ENCODE measurements around the gene ZNF800.
A peak's percentile ranks its signal among the peaks of the same experiment; 100 is the strongest.

The ZNF800 gene

DNA sequence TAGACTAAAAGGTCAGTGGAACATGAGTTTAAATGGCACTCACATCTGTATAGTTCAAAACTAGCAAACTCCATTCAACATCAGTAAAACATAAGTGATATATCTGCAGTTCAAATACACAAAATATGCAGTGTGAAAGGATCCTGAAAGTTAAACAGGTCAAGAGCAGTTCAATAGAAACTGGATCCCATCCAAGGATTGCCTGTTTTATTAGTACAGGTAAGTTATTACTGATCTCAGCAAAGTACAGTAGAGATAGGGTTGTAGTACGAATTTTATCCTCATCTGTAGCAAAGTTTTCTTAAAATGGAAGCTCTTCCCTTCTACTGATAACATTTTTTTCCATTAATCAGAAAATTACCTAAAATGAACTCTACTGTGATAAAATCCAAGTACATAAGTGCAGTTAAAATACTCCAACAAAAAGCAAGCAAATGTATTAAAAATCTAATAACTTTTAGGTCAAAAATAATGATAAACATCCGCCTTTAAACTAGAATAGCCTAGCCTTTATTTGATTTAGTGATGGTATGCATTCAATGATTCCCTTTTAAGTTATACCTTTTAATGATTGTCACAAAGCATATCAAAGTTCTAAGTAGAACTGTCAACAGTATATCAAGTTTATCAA is 2.2 kb downstream of the ZNF800 start:
- DNase-seq (ENCODE audit: low read depth), result no peak

DNA sequence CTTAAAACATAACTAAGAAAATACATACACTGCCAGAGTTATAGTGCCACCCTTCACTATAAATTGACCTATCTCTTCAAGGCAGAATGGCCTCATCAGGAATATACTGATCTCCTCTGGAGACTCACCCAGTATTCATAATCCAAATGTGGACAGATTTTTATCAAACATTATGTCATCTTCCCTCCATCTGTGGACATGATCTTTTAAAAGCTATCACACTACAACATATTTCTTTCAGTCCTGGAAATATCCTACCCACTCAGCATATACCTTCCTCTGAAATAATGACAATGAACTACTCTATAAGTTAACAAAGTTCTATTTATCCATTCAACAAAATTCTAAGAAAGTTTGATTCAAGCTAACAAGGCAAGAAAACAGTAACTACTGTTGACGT is 3.2 kb downstream of the ZNF800 start:
- no peak for DNase-seq (ENCODE audit: low read depth)

DNA sequence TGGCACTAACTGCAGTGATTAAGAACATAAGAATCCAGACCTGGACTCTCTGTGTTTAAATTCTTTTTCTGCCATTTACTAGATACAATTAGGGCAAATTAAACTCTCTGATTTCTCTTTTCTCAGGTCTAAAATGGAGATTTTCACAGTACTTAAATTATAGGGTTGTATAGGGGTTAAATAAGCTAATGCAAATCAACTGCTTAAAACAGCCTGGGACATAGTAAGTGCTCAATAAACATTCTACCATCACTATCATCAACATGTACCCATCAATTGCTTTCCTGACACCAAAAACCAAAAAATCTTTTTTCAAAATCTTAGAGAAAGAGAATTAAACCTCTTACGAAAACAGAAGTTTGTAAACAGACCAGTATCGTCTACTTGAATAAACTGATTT is 4.5 kb downstream of the ZNF800 start:
- DNase-seq (ENCODE audit: low read depth), result no peak

DNA sequence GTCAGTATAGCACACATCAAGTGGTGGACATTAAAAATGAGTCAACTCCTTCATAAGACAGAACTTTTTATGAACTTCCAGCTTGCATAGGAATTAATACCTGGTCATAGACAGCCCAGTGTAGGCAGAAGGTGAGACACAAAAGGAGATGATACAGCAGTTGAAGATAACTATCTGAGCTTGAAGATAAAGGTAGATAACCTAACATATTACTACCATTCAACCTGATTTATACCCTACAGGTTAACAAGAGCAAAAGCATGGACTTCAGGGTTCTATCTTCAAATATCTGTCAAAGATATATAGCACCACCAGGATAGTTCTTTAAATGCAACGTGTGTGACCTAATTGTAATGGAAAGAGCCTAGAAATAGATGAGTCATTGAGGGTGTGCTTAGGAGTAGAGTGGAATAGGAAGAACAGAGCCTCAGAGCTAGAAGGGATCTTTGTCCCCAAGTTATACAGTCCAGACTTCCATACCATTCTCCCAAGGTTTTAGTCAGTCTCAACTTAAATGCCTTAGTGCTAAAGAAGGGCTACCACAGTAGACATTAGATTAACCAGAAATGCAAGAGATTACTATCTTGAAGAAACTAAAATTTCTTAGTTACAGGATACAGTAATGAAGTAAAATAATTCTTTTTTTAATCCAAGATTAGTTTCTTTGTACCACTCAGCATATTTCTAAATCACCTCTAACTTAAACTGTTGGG is 9.2 kb downstream of the ZNF800 start:
- no peak for DNase-seq (ENCODE audit: low read depth)

DNA sequence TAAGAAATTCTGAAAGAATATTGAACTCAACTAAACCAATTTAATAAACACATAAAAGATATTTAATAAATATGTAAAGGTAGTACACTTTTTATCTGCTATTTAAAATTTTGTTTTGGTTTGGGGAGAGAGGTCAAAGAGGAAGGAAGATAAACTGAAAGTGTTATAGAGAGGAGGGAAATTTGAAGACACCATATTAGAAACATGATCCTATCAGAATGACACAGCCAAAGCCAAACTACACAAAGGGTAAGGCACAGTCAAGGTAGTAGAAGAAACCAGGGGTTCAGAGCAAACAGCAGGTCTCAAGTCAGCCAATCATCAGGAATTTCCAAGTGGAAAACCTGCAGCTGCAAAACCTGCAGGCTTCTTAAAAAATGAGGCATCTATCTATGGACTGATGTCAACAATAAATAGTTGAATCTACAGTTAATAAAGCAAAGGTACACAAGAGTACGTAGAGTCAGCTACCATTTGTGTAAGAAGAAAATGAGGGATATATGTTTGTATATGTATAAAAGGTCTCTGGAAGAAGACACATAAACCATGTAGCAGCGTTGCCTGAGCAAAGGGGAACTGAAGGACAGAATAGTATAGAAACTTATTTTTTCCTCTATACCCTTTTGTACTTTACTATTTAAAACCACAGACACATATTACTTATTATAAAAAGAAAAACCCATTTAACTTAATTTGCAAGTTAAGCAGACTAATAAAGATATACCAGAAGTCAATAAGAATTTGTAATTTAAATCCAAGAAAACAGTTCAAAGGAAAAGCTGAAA is 10.0 kb downstream of the ZNF800 start:
- DNase-seq (ENCODE audit: low read depth), result no peak

DNA sequence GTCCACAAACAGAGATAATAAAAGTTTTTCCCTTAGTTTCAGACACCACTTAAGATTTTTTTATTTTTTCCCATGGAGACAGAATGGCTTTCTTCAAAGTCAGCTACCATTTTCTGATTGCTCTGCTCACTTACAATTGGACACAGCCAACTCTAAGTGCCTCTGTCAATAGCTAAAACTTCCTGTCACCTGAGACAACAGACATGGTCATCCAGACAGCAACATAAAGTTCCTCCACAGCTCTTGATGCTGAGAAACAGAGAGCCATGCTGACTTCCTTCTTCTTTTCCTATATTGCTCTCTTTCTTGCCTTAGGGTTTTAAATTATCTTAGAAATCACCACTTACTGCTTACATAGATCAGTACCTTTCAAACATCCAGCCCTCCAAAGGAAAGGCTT is 12.0 kb downstream of the ZNF800 start:
- no peak for DNase-seq (ENCODE audit: low read depth)

DNA sequence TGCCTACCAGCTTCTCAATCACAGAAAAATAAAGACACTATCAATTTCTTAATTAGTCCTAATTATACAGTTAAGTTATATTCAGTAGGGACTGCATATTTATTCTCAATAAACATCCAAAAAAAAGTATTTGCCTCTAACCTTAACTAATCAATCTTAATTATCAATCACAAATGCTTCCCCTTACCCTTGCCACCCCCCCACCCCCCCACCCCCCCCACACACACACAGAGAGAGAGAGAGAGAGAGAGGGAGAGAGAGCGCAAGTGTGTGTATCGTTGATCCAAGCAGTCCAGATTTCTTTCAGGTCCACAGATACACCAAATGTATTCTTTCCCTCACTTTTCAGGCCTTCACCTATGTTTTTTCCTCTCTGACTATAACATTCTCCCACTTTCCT is 12.9 kb downstream of the ZNF800 start:
- no peak for DNase-seq (ENCODE audit: low read depth)

DNA sequence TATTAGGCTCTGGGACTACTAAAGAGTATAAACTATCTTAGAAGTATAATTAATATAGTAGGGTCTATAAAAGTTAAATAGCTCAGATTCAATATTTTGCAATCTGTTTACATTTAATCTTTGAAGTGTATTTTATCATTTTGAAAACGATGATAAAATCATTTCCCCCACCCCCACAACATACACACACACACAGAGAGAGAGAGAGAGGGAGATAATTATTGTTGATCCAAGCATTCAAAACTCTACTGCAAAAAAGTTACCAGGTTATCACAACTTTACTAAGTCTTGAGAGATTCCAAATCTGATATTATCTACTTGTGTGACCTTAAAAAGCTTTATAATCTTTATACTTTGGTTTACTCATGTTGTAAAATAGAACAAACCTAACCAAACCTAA is 14.0 kb downstream of the ZNF800 start:
- no peak for DNase-seq (ENCODE audit: low read depth)

DNA sequence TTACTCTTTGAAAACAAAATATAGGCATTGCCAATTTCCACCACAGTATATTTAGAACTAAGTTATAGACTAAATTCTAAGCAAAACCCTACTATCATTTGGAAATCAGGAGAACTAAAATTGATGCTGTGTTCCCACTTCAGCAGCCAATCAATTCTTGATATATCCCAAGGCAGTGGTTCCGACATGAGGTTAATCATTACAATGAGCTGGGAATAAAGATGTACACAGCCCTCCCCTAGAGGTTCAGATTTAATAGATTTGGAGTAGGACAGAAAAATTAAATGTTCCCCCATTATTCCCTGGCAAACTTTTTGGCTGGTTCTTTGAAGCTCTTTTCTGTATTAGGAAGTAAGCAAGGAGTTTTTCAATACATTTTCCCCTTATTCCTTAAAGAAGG is 15.1 kb downstream of the ZNF800 start:
- DNase-seq (ENCODE audit: low read depth), result no peak

DNA sequence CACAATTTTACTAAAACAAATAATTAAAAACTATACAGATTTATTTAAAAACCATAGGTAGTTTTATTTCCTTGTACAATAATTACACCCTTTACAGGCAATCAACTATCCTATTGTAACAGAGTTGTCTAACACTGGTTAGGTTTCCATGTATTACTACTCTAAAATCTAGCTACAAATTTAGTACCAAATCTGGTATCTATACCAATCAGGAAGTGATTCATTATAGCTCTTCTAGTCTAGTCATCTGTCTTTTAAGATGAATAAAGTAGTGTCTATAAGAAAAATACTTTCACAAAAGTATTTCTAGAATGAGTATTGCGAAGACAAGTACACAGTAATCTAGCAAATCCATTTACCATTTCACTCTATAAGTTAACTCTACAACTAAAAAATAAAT is 16.9 kb downstream of the ZNF800 start:
- DNase-seq (ENCODE audit: low read depth), result no peak

DNA sequence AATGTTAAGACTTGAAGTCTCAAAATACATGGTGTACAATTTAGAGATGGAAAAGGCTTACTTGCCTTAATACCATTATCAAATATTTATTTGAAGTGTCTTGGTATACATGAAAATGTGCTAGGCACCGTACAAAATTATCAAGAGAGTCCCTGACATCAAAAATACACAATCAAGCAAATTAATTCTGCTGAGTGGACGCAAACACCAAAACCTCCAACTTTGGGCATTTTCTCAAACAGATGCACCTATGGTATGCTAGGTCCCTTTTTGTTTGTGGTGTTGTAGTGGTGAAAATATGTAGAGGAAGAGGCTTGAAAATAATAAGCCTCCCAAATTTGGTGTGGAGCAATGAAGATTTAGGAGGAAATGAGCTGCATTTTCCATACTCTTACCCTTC is 24.8 kb downstream of the ZNF800 start:
- no peak for DNase-seq (ENCODE audit: low read depth)

DNA sequence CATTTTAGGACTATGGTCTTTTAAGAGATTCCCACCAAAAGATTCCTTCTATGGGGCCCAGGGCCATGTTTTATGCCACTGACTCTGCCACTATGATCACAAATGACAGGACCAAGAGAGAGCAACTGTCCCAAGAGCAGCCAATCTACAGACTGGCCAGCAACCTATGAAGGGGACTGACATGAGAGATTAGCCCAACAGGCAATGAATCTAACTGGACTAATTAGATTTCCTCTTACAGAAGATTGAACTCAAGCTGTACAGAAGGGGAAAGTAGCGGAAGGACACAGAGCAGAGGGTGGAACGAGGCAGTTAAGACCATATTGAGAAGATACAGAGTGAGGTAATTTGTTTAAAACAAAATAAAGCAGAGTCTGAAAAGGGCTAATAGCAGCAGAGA is 25.8 kb downstream of the ZNF800 start:
- DNase-seq (ENCODE audit: low read depth), result no peak

DNA sequence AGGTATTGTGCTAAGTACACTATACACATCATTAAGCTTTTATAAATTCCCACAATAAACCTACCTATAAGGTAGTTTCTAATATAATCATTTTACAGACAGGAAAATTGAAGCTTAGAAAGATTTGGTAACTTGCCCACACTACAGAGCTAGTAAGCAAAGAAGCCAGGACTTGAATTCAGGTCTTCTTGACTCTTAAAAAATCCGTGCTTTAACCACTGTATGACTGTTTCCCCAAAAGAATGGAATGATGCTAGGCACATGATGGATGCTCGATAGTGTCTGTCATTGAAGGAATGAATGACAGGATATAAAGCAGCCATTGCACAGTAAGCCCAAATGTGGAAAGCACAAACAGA is 26.6 kb downstream of the ZNF800 start:
- no peak for DNase-seq (ENCODE audit: low read depth)

DNA sequence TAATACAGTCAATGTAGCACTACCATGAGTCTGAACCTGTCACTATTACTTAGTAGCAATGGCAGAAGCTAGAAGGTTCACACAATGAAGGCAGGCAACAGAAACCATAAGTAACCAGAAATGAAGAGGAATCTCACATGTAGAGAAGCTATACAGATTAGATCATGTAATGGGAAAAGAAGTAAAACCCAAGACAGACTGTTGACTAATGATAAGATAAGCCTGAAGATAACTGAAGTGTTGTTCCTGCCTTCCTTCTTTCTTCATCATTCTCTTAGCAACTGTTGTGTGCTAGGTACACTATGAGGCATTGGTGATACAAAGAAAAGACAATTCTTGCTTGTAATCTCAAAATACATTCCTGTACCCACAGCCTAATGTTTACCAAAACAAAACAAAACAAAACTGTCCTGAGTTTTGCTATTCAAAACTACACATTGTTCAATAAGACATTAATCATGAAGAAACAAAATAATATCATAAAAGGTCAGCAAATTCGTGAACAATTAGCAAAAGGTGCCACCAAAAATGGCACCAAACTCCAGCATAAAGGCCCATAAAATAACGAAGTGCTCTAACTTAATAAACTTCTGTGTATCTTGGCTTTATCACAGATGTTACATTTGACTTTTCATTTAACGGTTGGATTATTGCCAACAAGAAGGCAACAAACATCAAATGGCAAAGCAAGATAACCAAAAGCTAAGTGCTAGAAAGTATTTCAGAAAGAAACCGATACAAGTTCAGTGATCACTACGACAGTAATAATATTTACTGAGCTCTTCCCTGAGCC is 27.1 kb downstream of the ZNF800 start:
- DNase-seq (ENCODE audit: low read depth), result no peak

DNA sequence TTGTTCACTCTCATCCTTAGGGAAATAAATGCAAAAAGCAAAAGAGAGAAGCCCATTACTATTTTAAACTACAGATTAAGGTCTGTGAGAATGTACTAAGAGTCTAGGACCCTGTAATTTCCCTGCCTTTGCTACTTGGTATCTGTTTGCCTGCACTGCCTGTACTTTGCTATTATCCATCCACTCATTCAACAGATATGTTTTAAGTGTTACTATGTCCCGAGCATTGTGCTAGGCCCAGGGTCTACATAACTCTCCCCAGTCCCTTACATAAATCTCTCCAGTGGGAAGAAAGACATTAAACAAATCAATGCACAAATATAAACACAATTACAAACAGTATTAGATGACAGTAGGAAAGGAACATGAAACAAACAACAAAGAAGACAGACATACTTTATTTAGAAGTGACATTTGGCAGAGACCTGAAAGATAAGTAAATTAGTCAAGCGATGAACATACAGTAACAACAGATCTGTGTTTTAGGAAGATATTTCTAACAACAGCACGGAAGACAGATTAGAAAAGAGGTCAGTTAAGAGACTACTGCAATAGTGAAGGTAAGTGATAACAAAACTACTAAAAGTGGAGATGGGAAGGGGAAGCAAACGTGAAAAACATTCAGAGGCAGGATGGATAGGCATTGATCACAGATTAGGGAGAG is 30.0 kb downstream of the ZNF800 start:
- DNase-seq (ENCODE audit: low read depth), result no peak

DNA sequence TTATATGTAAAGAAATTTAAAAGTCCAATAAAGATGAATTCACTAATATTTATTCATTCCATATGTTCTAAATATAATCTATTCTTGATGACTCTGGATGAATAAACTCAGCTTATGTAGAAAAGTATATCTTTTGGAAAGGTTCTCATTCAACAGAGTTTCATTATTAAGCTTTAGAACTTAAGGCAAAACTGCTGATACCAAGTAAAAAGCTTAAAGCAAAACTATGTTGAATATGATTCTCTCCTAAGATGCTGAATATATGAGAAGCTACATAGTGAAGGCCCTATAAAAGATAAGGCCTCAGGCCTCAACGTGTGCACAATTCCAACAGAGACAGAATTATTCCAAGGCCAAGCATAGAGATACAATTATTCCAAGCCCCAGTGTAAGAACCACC is 30.8 kb downstream of the ZNF800 start:
- DNase-seq (ENCODE audit: low read depth), result no peak

DNA sequence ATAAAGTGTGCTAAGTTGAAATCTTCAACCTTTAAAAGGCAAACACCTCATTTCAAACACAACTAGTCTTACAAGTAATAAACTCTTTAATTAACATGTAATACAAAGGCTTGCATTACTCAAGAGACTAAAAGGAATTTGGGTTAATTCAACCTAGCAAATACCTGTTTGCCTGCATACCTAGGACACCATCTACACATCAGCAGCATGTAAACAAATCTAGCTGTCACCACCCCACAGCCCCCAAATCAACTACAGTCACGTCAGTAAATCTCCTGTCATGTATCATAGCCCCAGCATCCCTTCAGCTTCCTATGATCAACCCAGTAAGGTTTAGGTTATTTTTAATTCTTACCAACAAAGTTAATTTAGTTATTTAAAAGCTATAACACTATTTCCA is 33.5 kb downstream of the ZNF800 start:
- DNase-seq (ENCODE audit: low read depth), result no peak

DNA sequence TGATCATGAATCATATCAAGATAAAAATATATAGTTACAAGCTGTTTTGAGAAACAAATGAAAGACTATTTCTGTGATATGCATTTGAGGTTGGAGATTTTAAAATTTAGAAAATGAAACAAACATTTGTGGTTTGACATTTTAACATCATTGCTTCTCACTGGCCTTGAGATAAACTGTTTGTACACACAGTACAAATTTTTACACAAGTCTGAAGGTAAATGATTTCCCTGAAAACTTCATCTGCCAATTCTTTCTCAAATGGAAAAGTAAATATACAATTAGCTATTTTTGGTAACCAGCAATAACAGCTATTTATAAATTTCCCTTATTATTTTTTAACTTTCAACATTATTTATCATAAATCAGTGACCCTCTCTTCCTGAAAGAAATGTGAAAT is 38.6 kb downstream of the ZNF800 start:
- DNase-seq (ENCODE audit: low read depth), result no peak

DNA sequence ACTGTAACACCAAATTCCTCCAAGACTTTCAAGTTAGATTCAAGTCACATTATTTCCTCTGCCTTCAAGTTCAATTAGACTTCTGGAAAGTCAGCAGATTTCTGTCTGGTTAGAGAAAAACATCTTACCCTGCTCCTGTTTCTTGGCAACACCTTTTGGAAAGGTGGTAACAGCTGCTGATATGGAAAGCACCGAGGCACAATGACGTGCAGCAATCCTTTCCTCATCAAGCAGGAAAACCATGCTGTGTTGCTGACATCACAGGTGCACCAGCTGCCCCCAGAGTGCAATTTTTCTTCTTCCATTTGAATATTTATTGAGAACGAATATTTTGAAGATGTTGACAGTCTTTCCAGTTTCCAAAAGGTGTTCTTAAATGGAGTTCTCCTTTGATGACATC is 41.9 kb downstream of the ZNF800 start:
- DNase-seq (ENCODE audit: low read depth), result no peak

DNA sequence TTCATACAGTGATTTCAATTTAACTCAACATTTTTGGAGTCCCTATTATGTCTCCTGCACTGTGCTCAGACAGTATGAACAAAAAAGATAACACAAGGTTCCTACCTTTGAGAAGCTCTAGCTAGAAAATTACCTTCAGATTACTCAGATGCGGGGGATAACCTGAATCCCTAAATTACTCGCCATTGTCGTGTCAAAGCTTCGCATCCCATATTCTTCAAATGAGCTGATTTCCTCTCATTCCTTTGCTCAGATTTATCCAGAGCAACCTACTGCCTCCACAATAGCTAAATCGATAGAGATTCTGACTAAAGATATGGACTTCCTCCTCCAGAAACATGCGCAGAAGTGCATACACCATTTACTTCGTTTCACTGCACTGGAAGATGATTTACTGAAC is 42.6 kb downstream of the ZNF800 start:
- DNase-seq (ENCODE audit: low read depth), result no peak

DNA sequence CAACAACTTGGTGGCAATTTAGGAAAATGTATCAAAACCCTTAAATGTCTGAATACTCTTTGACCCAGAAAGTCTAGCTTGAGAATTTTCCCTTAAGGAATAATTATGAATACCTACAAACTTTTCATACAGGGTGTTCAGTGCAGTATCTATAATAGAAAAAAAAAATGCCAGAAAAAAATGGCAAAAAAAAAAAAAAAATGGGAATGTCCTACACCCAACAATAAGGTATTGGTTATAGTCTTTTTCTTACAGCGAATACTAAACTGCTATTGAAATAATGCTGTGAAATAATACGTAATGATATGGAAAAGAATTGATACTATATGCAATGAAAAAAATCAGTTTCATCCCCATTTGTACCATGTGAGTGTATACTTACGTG is 44.3 kb downstream of the ZNF800 start:
- DNase-seq (ENCODE audit: low read depth), result no peak

DNA sequence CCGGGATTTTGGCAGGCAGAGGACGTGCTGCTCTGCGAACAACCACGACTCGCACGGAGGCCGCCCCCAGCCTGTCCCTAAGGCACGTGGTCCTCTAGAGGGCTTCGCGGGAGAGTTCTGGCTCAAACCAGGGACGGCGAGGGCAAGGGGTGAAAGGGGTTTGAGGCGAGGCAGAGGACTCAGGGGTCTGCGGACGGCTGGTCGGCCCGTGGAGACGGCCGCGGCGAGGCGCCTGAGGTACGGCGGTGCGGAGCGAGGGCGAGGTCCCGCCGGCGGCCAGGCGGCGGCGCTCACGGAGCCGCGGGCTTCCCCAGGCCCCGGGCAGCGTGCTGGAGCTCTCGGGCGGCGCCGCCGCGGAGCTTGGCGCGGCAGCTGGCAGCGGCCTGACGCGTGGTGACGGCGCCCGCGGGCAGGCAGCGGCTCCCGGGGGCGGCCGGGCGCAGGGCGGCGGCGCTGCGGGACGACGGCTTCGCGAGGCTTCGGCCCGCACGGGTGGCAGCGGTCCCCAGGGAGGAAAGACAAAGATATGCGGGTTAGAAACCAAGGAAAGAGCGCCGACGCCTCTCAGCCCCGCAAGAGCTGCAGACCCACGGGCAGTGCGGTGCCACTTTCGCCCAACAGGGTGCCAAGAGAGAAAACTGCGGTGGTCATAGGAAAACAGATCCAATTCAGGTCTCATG is 44.8 kb downstream of the ZNF800 start:
- peak; percentile 64 for DNase-seq (ENCODE audit: low read depth)

All from stimulated activated CD8-positive, alpha-beta memory T cell treated with anti-CD3 and anti-CD28 coated beads, Interleukin-4, amount 100 ng/mL, for 24 hours (primary cell).